Measurements from ENCODE around the gene SARDH. TPM values are rescaled to one million over a fixed set of nuclear protein-coding genes. Genes with fewer than 3 reads are reported as not detected.

SARDH gene
- total and polyA plus RNA-seq, 9 of the 15 experiments (the other 6 are each of a cell fraction or from before 2014, with no cell fraction given), result 0.14 TPM; not detected in 8

DNA sequence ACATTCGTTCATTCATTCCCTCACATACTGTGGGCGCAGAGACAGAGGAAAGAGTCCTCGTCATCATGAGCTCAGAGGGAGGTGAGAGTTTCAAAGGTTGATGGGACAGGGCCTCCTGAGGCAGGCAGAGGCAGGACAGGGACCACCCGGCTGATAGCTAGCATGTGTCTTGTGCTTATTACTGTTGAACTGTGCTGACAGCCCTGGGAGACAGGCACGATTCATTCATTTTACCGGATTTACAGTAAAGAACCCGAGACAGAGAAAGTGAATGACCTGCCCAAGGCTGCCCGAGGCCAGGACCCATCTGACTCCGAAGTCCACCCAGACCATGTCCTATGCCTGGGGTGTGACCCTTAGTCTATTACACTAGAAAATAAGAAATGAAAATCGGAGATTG lies 124.1 kb downstream of the SARDH start:
- intact Hi-C loops (cut with micrococcal nuclease) (no loop called here), in situ Hi-C loops (cut with MboI) (no loop called here)
- ChIA-PET CTCF (ENCODE audit: low intra/inter-chr PET ratio) (no interaction called here), POLR2A (no interaction called here)
- H3K4me1 ChIP-seq (replicated peaks in 1 of 2; ENCODE audit: control insufficient read depth in 2 of 2, insufficient read depth in 2 of 2, low read length in 2 of 2), result peaks cover 0 to 5% of the 10 kb centered on the region in 2 experiments; a peak in 2 of 5 replicates
- no peak overlapping the region for H3K9ac ChIP-seq (ENCODE audit: insufficient read depth in 1 of 2, low read depth in 2 of 2, low read length in 2 of 2)
- ATAC-seq (no peak), DNase-seq (ENCODE audit: extremely low read depth in 1 of 4, low spot score in 3 of 4) (no peak), FAIRE-seq (no peak)
- no TSS peak for BruUV-seq (replicated peaks)
- H3K4me2 ChIP-seq (ENCODE audit: insufficient read depth, low read length), result no peak overlapping the region
- H3K4me3 ChIP-seq, result no peak overlapping the region
- no peaks in the 10 kb centered on the region for H3K9me1 ChIP-seq (ENCODE audit: control insufficient read depth, insufficient read depth, low read length)
- H3K27ac ChIP-seq (ENCODE audit: extremely low read depth, low read depth, low read length), result no peak overlapping the region
- no peak overlapping the region for H2AFZ ChIP-seq (ENCODE audit: low read depth, low read length)
- no peaks in the 10 kb centered on the region for H3K79me2 ChIP-seq (ENCODE audit: control insufficient read depth, insufficient read depth, low read length)
- H3K27me3 ChIP-seq (ENCODE audit: control insufficient read depth in 2 of 2, insufficient read depth in 2 of 2, low read length in 2 of 2), result peaks cover 11 to 63% of the 10 kb centered on the region in 2 experiments; a peak in 4 of 5 replicates
- no peaks in the 10 kb centered on the region for H3K36me3 ChIP-seq (ENCODE audit: control insufficient read depth, insufficient read depth, low read length)
- no peak for TF ChIP-seq ZNF707 (CRISPR knock-in tag; conservative IDR thresholded peaks at IDR 0.05)
- TF ChIP-seq, protein P1, sequence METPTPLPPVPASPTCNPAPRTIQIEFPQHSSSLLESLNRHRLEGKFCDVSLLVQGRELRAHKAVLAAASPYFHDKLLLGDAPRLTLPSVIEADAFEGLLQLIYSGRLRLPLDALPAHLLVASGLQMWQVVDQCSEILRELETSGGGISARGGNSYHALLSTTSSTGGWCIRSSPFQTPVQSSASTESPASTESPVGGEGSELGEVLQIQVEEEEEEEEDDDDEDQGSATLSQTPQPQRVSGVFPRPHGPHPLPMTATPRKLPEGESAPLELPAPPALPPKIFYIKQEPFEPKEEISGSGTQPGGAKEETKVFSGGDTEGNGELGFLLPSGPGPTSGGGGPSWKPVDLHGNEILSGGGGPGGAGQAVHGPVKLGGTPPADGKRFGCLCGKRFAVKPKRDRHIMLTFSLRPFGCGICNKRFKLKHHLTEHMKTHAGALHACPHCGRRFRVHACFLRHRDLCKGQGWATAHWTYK (CRISPR knock-in tag; IDR thresholded peaks at IDR 0.05), result no peak
- no peak for TF ChIP-seq ESRRA (IDR thresholded peaks at IDR 0.05; ENCODE audit: borderline replicate concordance, low read depth)
- no peak for TF ChIP-seq SRSF7 (optimal IDR thresholded peaks at IDR 0.05; ENCODE audit: low read depth, low read length)
- TF ChIP-seq SRSF1 (IDR thresholded peaks at IDR 0.05; ENCODE audit: low read depth, low read length), result no peak
- under 1% methylated on average over 10 of the region's 10 CpGs for WGBS (ENCODE audit: insufficient coverage, low coverage, missing lambda C conversion rate)
- H4K20me1 ChIP-seq (replicated peaks; ENCODE audit: control insufficient read depth, insufficient read depth, low read length), result peaks cover 26% of the 10 kb centered on the region
- no peaks in the 10 kb centered on the region for H3K9me3 ChIP-seq (replicated peaks; ENCODE audit: control insufficient read depth, insufficient read depth, low read depth, low read length)

Other genes starting within 250 kb of the SARDH start
- gene MYMK, start 213.4 kb downstream of the SARDH start, total RNA-seq (2014; rRNA removed), result not detected in 2 replicates
- gene MYMK, start 213.4 kb downstream of the SARDH start, total RNA-seq (2014; rRNA removed; fragmentation: Illumina TruSeq; extraction: Trizol), result not detected in 2 replicates
- not detected in 2 replicates for gene MYMK, start 213.4 kb downstream of the SARDH start, total RNA-seq (2015; rRNA removed; fragmentation: Illumina TruSeq; extraction: Trizol)
- gene MYMK, start 213.4 kb downstream of the SARDH start, total RNA-seq (2021), result not detected in 2 replicates
- gene MYMK, start 213.4 kb downstream of the SARDH start, polyA plus RNA-seq (2011; rRNA removed), result not detected in 2 replicates
- not detected in 2 replicates for gene MYMK, start 213.4 kb downstream of the SARDH start, polyA plus RNA-seq (2014; fragmentation: Illumina TruSeq; extraction: Trizol)
- not detected for gene MYMK, start 213.4 kb downstream of the SARDH start, polyA plus RNA-seq (2014; fragmentation: Nextera tagmentation; extraction: Ambion mirVana)
- not detected in 2 replicates for gene MYMK, start 213.4 kb downstream of the SARDH start, polyA plus RNA-seq (2014; rRNA removed)
- gene ADAMTSL2, start 203.6 kb downstream of the SARDH start, total RNA-seq (2014; rRNA removed), result not detected in 2 replicates
- gene ADAMTSL2, start 203.6 kb downstream of the SARDH start, total RNA-seq (2014; rRNA removed; fragmentation: Illumina TruSeq; extraction: Trizol), result not detected in 2 replicates
- not detected in 2 replicates for gene ADAMTSL2, start 203.6 kb downstream of the SARDH start, total RNA-seq (2015; rRNA removed; fragmentation: Illumina TruSeq; extraction: Trizol)
- gene ADAMTSL2, start 203.6 kb downstream of the SARDH start, total RNA-seq (2021), result 0.04 TPM in 1 of 2 replicates, not detected in the other
- gene ADAMTSL2, start 203.6 kb downstream of the SARDH start, polyA plus RNA-seq (2011; rRNA removed), result not detected in 2 replicates
- not detected in 2 replicates for gene ADAMTSL2, start 203.6 kb downstream of the SARDH start, polyA plus RNA-seq (2014; fragmentation: Illumina TruSeq; extraction: Trizol)
- gene ADAMTSL2, start 203.6 kb downstream of the SARDH start, polyA plus RNA-seq (2014; fragmentation: Nextera tagmentation; extraction: Ambion mirVana), result not detected
- gene ADAMTSL2, start 203.6 kb downstream of the SARDH start, polyA plus RNA-seq (2014; rRNA removed), result not detected in 2 replicates
- not detected in 2 replicates for gene FAM163B, start 129.0 kb downstream of the SARDH start, total RNA-seq (2014; rRNA removed)
- gene FAM163B, start 129.0 kb downstream of the SARDH start, total RNA-seq (2014; rRNA removed; fragmentation: Illumina TruSeq; extraction: Trizol), result not detected in 2 replicates
- not detected in 2 replicates for gene FAM163B, start 129.0 kb downstream of the SARDH start, total RNA-seq (2015; rRNA removed; fragmentation: Illumina TruSeq; extraction: Trizol)
- not detected in 2 replicates for gene FAM163B, start 129.0 kb downstream of the SARDH start, total RNA-seq (2021)
- not detected in 2 replicates for gene FAM163B, start 129.0 kb downstream of the SARDH start, polyA plus RNA-seq (2011; rRNA removed)
- gene FAM163B, start 129.0 kb downstream of the SARDH start, polyA plus RNA-seq (2014; fragmentation: Illumina TruSeq; extraction: Trizol), result not detected in 2 replicates
- not detected for gene FAM163B, start 129.0 kb downstream of the SARDH start, polyA plus RNA-seq (2014; fragmentation: Nextera tagmentation; extraction: Ambion mirVana)
- not detected in 2 replicates for gene FAM163B, start 129.0 kb downstream of the SARDH start, polyA plus RNA-seq (2014; rRNA removed)
- gene DBH, start 102.0 kb downstream of the SARDH start, total RNA-seq (2014; rRNA removed), result not detected in 2 replicates
- not detected in 2 replicates for gene DBH, start 102.0 kb downstream of the SARDH start, total RNA-seq (2014; rRNA removed; fragmentation: Illumina TruSeq; extraction: Trizol)
- gene DBH, start 102.0 kb downstream of the SARDH start, total RNA-seq (2015; rRNA removed; fragmentation: Illumina TruSeq; extraction: Trizol), result not detected in 2 replicates
- not detected in 2 replicates for gene DBH, start 102.0 kb downstream of the SARDH start, total RNA-seq (2021)
- gene DBH, start 102.0 kb downstream of the SARDH start, polyA plus RNA-seq (2011; rRNA removed), result not detected in 2 replicates
- gene DBH, start 102.0 kb downstream of the SARDH start, polyA plus RNA-seq (2014; fragmentation: Illumina TruSeq; extraction: Trizol), result not detected in 2 replicates
- gene DBH, start 102.0 kb downstream of the SARDH start, polyA plus RNA-seq (2014; fragmentation: Nextera tagmentation; extraction: Ambion mirVana), result not detected
- not detected in 2 replicates for gene DBH, start 102.0 kb downstream of the SARDH start, polyA plus RNA-seq (2014; rRNA removed)